GM21825 (cell line): ENCODE results near the gene TRAPPC4.
"Not testable (repeated sequence)": the region's sequence is repeated elsewhere in the genome, so short reads cannot be mapped to it uniquely, and the experiment has no call there.

Source experiments
- ATAC-seq: cut with Tn5 transposase; IDR thresholded peaks from one replicate; pipeline ENCODE4 v1.9.1; 2021; ENCODE audit warnings: mild to moderate bottlenecking, moderate library complexity; ENCODE audit not compliant: unreplicated experiment

The TRAPPC4 gene

DNA sequence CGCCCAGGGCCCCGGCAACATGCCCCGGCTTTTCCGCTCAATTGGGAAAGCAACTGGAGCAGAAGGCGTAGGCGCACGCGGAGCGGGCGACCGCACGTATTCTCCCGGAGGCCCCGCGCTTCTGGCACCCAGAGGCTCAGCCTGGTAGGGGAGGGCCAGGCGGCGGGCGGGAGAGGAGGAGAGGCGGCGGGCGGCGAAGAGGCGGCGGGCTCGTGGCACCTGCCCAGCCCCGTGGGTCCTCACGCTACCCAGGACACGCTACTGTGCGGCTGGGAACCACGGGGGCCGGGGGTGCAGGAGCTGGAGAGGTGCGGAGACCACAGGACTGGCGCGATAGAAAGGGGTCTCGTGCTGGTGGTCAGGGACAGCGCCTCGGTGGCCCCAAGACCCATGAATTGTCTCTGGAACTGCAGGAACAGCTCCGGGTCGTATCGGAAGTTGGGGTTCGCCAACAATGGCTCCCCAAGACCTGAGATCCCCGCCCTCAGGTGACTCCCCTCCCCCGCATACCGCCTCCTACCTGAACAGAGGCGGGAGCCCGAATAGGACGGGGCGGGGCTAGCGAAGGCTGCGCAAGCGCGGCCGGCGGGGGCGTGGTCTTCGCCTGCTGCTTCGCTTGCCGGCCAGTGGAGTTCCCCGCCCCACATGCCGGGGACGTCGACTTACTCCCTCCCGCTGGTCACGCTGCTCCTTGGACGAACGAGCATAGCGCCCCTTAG, 11.9 kb downstream of the TRAPPC4 start, which contains the start of gene SLC37A4:
SLC37A4 (minus strand) TSS at position 549 of the 719 bp plus-strand sequence.
- peak; percentile 90 for ATAC-seq

GRCh38 chr11:119031912-119032280, 13.3 kb downstream of the TRAPPC4 start:
- ATAC-seq = no peak

DNA sequence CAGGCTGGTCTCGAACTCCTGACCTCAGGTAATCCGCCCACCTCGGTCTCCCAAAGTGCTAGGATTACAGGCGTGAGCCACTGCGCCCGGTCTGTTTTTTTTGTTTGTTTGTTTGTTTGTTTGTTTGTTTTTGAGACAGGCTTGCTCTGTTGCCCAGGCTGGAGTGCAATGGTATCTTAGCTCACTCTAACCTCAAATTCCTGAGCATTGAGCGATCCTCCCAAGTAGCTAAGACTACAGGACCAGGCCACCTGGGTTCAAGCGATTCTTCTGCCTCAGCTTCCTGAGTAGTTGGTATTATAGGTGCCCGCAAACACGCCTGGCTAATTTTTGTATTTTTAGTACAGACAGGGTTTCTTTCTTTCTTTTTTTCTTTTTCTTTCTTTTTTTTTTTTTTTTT, 14.9 kb downstream of the TRAPPC4 start:
- ATAC-seq = not testable (repeated sequence)

DNA sequence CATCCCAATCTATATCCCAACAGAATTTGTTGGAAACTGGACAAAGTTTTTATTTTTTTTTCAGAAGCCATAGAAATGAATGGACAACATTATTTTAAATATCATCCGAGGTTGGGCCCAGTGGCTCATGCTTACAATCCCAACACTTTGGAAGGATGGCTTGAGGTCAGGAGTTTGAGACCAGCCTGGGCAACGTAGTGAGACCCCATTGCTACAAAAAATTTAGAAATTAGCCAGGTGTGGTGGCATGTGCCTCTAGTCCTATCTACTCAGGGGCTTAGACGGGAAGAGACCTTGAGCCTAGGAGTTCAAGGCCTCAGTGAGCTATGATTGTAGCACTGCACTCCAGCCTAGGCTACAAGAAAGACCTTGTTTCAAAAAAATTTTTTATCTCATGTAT, 16.2 kb downstream of the TRAPPC4 start:
- no peak for ATAC-seq

DNA sequence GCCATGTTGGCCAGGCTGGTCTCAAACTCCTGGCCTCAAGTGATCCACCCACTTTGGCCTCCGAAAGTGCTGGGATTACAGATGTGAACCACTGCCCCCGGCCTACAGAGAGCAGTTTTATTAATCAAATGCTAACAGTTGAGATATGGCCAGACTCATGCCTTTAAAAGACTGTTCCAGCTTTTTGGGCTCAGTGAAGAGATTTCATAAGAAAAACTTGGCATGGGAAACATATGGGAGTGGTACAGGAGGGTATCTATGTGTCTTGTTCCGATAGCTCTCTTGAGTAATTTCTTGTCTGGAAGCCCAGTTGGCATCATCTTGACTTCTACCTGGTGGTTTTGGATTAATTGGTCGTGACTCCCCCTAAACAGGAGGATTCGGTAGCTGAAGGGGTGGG, 20.3 kb downstream of the TRAPPC4 start:
- ATAC-seq = no peak

DNA sequence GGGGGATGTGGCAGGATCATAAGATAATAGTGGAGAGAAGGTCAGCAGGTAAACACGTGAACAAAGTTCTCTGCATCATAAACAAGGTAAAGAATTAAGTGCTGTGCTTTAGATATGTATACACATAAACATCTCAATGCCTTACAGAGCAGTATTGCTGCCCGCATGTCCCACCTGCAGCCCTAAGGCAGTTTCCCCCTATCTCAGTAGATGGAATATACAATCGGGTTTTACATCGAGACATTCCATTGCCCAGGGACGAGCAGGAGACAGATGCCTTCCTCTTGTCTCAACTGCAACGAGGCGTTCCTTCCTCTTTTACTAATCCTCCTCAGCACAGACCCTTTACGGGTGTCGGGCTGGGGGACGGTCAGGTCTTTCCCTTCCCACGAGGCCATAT, 20.9 kb downstream of the TRAPPC4 start:
- ATAC-seq = not testable (repeated sequence)

DNA sequence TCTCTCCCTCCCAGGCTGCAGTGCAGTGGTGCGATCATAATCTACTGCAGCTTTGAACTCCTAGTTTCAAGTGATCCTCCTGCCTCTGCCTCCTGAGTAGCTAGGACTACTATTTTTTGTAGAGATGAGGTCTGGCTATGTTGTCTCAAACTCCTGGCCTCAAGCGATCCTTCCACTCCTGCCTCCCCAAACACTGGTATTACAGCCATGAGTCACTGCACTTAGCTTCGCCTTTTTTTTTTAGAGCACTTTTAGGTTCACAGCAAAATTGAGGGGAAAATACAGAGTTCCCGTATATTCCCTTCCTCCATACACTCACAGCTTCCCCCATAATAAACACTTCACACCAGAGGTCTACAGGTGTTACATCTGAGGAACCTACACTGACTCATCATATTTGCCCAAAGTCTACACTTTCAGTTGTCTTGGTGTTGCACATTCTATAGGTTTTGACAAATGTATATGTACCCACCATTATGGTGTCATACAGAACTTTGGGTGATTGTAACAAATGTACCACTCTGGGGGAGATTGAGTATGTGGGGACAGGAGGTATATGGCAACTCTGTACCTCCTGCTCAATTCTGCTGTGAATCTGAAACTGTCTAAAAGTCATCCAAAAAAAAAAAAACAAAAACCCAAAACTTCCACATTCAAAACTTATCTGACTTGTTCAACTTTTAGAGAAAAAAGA, 23.4 kb downstream of the TRAPPC4 start:
- ATAC-seq = no peak

DNA sequence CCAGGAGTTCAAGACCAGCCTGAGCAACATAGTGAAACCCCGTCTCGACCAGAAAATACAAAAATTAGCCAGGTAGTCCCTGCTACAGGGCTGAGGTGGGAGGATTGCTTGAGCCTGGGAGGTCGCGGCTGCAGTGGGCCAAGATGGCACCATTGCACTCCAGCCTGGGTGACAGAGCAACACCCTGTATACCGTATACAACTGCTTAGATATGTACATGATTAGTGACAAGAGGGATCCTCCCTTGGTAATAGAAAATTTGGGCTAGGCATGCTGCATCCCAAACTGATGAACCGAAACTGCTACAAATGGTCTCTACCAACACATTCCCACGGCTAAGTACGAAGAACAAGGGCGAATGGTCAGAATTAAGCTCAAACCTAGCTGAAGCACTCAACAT, 24.4 kb downstream of the TRAPPC4 start:
- no peak for ATAC-seq

- ATAC-seq = no peak
These were observed 26.1 kb downstream of the TRAPPC4 start for GRCh38 chr11:119044708-119045107.

GRCh38 chr11:119046489-119046888, 27.9 kb downstream of the TRAPPC4 start:
- ATAC-seq = no peak

- ATAC-seq = no peak
These were observed 28.6 kb downstream of the TRAPPC4 start for GRCh38 chr11:119047205-119047604.

DNA sequence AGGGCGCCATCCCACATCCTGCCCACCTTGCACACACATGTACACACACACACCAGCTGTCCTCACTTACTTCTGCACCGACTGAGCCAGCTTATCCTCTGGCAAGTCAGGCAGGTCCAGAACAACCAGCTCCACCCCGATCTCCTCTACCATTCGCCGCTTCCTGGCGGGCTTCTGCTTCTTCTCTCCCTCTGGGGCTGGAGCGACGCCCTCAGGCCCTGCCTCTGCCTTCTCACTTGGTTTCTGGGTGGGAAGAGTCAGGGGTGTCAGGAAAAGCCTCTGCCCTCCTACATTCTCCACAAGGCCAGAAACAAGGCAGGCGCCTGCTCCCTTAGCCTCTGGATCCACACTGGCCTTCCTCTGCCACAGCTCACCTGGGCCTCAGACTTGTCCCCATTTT, 30.1 kb downstream of the TRAPPC4 start:
- no peak for ATAC-seq

- ATAC-seq = no peak
These were observed 30.5 kb downstream of the TRAPPC4 start for GRCh38 chr11:119049081-119049480.

GRCh38 chr11:119051440-119052162, 33.0 kb downstream of the TRAPPC4 start:
- peak; percentile 47 for ATAC-seq

DNA sequence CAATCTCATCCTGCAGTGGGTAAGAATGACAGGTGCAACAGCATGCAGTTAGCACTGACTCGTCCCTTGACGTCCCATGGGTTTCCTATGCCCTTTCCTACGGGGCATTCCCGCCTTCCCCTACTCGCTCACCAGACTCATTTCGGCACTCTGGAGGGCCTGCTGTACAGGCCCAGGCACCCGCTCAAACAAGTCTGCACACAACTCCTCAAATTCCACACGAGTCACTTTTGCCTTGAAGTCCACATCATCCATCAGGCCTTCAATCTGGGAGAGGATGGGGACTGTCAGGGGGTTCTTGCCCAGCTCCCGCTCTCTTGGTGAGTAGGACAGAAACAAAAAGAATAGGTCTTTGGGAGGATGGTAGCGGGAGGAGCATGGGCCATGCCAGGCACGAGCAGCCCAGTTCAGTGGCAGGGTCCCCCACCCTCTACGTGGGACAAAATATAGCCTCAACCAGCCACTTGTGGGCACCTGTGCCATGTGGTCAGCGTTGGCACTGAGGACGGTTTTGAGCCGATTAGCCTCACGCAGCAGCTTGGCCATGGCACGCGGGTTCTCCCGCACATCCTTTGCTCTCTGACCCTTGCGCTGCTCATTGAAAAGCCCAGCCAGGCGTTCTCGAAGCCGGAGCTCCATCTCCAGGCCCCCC, 33.7 kb downstream of the TRAPPC4 start:
- no peak for ATAC-seq

- no peak for ATAC-seq
These were observed 35.9 kb downstream of the TRAPPC4 start for GRCh38 chr11:119054418-119054817.

DNA sequence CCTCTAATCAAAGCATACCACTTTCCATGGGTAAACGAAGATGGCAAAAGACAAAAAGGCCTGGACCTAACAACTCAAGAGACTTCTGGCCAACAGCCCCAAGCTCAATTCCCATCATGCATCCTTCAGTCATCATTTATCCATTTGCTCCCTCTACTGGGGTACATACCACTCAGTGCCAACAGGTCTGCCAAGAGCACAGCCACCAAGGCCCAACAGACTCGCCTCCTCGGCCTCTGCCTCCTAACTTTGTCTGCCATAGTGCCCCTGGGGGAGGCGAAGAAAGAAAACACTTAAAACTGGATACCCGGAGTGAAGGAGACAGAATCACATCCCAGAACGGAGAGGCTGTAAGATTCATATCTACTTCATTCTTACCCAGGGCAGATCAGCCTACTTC, 37.3 kb downstream of the TRAPPC4 start:
- ATAC-seq = no peak

- no peak for ATAC-seq
These were observed 37.9 kb downstream of the TRAPPC4 start for GRCh38 chr11:119056421-119056999.

- ATAC-seq = peak; percentile 90
These were observed 38.6 kb downstream of the TRAPPC4 start, which contains the start of gene HYOU1 for GRCh38 chr11:119057000-119057769. Gene HYOU1, minus strand, starts transcription at chr11:119057205. Its CDS starts 1,045 bp downstream, at chr11:119056160.

DNA sequence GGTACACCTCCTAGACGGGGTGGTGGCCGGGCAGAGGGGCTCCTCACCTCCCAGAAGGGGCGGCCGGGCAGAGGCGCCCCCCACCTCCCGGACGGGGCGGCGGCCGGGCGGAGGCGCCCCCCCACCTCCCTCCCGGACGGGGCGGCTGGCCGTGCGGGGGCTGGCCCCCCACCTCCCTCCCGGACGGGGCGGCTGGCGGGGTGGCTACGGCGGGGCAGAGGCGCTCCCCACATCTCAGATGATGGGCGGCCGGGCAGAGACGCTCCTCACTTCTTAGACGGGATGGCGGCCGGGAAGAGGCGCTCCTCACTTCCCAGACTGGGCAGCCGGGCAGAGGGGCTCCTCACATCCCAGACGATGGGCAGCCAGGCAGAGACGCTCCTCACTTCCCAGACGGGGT, 40.6 kb downstream of the TRAPPC4 start:
- not testable (repeated sequence) for ATAC-seq
